ENCODE results near the gene FNDC10.

Gene FNDC10

DNA sequence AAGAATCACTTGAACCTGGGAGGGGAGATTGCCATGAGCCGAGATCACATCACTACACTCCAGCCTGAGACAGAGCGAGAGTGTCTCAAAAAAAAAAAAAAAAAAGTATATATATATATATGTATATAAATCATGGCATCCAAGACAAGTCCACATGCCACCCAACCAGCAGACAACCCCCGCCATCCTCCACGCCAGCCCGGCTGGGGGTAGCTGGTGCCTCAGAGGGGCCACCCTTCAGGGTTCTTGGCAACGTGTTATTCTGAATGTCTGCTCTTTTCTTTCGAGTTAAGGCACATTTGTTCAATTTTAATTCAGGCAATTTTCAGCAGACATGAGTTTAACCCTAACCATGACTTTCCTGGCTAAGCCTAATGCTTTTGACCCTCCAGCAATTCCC lies 49.8 kb downstream of the FNDC10 start:
- DNase-seq (ENCODE audit: low read depth in 1 of 2, low spot score in 1 of 2): no peak

DNA sequence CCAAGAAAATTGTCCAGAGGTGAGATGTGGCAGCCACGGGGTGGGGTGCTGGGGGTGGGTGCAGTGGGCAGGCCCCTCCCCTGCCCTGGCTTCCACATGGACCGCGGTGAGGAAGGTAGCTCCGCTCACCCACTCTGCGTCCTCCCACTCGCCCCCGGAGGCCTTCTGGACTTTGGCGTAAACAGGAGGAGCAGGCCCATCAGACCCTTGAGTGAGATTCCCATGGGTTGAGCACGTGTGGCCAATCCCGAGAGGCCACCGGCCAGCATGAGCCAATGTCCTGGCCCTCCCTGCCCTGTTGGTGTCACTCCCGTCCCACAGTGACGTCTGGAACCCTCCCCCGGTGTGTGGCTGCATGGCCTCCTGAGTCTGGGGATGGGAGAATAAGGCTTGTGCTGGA lies 51.3 kb downstream of the FNDC10 start:
- DNase-seq (ENCODE audit: low read depth in 1 of 2, low spot score in 1 of 2): no peak

Data from activated CD4-positive, alpha-beta T cell treated with anti-CD3 and anti-CD28 coated beads, Interleukin-2, amount 50 U/mL, for 24 hours (primary cell).